HepG2 (cell line): ENCODE results near the gene ACVR1B. TPM values are rescaled to one million over a fixed set of nuclear protein-coding genes. Genes with fewer than 3 reads are reported as not detected.

ENCODE experiments used
- CC2D1A ChIP-seq: sonication (generic); formaldehyde crosslinking; IDR thresholded peaks from 2 replicates; pipeline ENCODE4 v1.8.1; 2023; ENCODE audit warnings: mild to moderate bottlenecking, missing genetic modification reagents
- FOSL2 ChIP-seq: sonication (generic); formaldehyde crosslinking; IDR thresholded peaks from 2 replicates; pipeline ENCODE4 v1.4.0; 2020; ENCODE audit warnings: missing genetic modification reagents
- FOXO1 ChIP-seq: sonication (generic); formaldehyde crosslinking; IDR thresholded peaks from 2 replicates; pipeline ENCODE4 v1.4.0; 2020; ENCODE audit warnings: missing genetic modification reagents
- GATAD2A ChIP-seq: IDR thresholded peaks from 2 replicates; pipeline ENCODE4 v1.6.1; 2016
- MED1 ChIP-seq: sonication (generic); formaldehyde crosslinking; IDR thresholded peaks from 2 replicates; pipeline ENCODE4 v1.4.0; 2020; ENCODE audit warnings: missing genetic modification reagents
- RBFOX2 ChIP-seq: fragments of 200-400 bp; formaldehyde crosslinking; IDR thresholded peaks from 2 replicates; pipeline ENCODE4 v1.6.1; 2017; ENCODE audit warnings: low read depth, mild to moderate bottlenecking, low read length
- RXRA ChIP-seq: sonication (generic); formaldehyde crosslinking; IDR thresholded peaks from 2 replicates; pipeline ENCODE4 v1.5.1; 2020; ENCODE audit warnings: missing genetic modification reagents
- SATB2 ChIP-seq: sonication (generic); formaldehyde crosslinking; IDR thresholded peaks from 2 replicates; pipeline ENCODE4 v1.5.0; 2020; ENCODE audit warnings: missing genetic modification reagents
- SIN3A ChIP-seq: IDR thresholded peaks from 2 replicates; pipeline ENCODE4 v1.6.1; 2011; ENCODE audit warnings: low read depth, mild to moderate bottlenecking, control low read depth, low read length, borderline replicate concordance
- TBX2 ChIP-seq: sonication (generic); formaldehyde crosslinking; IDR thresholded peaks from 2 replicates; pipeline ENCODE4 v1.5.0; 2020; ENCODE audit warnings: missing genetic modification reagents, mild to moderate bottlenecking, borderline replicate concordance
- ZFY ChIP-seq: sonication (generic); formaldehyde crosslinking; IDR thresholded peaks from 2 replicates; pipeline ENCODE4 v1.4.0; 2020; ENCODE audit warnings: missing genetic modification reagents
- ZNF510 ChIP-seq: sonication (generic); formaldehyde crosslinking; IDR thresholded peaks from 2 replicates; pipeline ENCODE4 v1.4.0; 2020; ENCODE audit warnings: low read depth, mild to moderate bottlenecking, missing genetic modification reagents
- ZNF564 ChIP-seq: sonication (generic); formaldehyde crosslinking; IDR thresholded peaks from 2 replicates; pipeline ENCODE4 v1.8.1; 2023; ENCODE audit warnings: mild to moderate bottlenecking, missing genetic modification reagents
- polyA plus RNA-seq, 8 experiments: library from polyadenylated mRNA; depleted of rRNA in 3 of 8; stranded (reverse) in 7 of 8; unstranded in 1 of 8; fragments of >200 nt; fragmentation: Illumina TruSeq in 4 of 8; extraction: Trizol in 4 of 8; gene quantifications; 2 replicates each; pipeline versions ENCODE4 v1.2.1 to v1.2.3, GENCODE V29; 2011 to 2016; ENCODE audit warnings: low read depth in 4 of 8, missing spikeins in 1 of 8, mixed read lengths in 1 of 8; ENCODE audit not compliant: insufficient read depth in 1 of 8
- total RNA-seq, 5 experiments: library from RNA; depleted of rRNA; stranded (reverse); fragments of >200 nt; fragmentation: Illumina TruSeq; extraction: Trizol; gene quantifications; 2 replicates each; pipeline ENCODE4 v1.2.3, GENCODE V29; 2016; ENCODE audit warnings: low read depth in 1 of 5
- TF ChIP-seq, protein P1 (sequence below): sonication (generic); formaldehyde crosslinking; IDR thresholded peaks from 2 replicates; pipeline ENCODE4 v1.5.1; 2020; ENCODE audit warnings: mild to moderate bottlenecking, moderate library complexity, missing genetic modification reagents
- TF ChIP-seq, protein P2 (sequence below): IDR thresholded peaks from 2 replicates; pipeline ENCODE4 v1.6.1; 2012; ENCODE audit warnings: low read depth, low read length, improper control_type of control experiment
- TF ChIP-seq, protein P3 (sequence below): sonication (generic); formaldehyde crosslinking; IDR thresholded peaks from 2 replicates; pipeline ENCODE4 v1.4.0; 2020; ENCODE audit warnings: missing genetic modification reagents
- TF ChIP-seq, protein P4 (sequence below): sonication (generic); formaldehyde crosslinking; conservative IDR thresholded peaks from 2 replicates; pipeline ENCODE4 v1.8.0; 2022; ENCODE audit warnings: low read depth, missing genetic modification reagents
- TF ChIP-seq, protein P5 (sequence below): sonication (generic); formaldehyde crosslinking; IDR thresholded peaks from 2 replicates; pipeline ENCODE4 v1.5.0; 2020; ENCODE audit warnings: missing genetic modification reagents
- TF ChIP-seq, protein P6 (sequence below): sonication (generic); formaldehyde crosslinking; IDR thresholded peaks from 2 replicates; pipeline ENCODE4 v1.9.0; 2021; ENCODE audit warnings: missing genetic modification reagents, borderline replicate concordance

The ACVR1B gene
- total and polyA plus RNA-seq, 2 of the 13 experiments (the other 11 are each of a cell fraction or from before 2014, with no cell fraction given) = 8.9 to 12.1 TPM

DNA sequence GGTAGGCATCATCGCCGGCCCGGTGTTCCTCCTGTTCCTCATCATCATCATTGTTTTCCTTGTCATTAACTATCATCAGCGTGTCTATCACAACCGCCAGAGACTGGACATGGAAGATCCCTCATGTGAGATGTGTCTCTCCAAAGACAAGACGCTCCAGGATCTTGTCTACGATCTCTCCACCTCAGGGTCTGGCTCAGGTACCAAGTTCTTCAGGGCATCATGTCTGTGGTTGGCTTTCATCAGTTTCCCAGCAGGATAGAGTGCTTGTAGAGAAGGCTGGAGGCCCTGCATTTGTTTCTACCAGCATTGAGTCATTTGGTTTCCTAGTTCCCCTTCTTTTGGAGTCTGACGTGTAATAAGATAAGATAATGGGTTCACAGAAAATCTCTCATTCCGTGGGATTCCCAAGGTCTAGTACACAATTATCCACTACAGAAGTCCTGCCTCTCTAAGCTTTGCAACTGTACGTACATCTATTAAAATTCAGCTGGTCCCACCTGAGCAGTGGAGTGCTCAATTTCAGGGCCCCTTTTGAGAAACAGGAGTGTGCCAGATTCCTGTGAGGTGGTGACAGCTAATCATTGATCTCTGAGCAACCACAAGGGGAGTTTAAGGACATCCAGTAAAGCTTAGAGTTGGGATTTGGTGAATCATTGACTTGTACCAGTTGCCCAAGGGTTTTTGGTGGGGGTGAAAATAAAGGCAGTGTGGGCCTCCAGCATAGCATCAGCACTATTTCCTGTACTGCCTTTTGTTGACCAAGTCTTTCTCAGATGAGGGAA is 25.1 kb downstream of the ACVR1B start (continued):
- no peak for TF ChIP-seq ZNF564 (CRISPR knock-in tag)
- TF ChIP-seq, protein P1, sequence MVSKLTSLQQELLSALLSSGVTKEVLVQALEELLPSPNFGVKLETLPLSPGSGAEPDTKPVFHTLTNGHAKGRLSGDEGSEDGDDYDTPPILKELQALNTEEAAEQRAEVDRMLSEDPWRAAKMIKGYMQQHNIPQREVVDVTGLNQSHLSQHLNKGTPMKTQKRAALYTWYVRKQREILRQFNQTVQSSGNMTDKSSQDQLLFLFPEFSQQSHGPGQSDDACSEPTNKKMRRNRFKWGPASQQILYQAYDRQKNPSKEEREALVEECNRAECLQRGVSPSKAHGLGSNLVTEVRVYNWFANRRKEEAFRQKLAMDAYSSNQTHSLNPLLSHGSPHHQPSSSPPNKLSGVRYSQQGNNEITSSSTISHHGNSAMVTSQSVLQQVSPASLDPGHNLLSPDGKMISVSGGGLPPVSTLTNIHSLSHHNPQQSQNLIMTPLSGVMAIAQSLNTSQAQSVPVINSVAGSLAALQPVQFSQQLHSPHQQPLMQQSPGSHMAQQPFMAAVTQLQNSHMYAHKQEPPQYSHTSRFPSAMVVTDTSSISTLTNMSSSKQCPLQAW (CRISPR knock-in tag) = peak; percentile 86
- TF ChIP-seq, protein P2, sequence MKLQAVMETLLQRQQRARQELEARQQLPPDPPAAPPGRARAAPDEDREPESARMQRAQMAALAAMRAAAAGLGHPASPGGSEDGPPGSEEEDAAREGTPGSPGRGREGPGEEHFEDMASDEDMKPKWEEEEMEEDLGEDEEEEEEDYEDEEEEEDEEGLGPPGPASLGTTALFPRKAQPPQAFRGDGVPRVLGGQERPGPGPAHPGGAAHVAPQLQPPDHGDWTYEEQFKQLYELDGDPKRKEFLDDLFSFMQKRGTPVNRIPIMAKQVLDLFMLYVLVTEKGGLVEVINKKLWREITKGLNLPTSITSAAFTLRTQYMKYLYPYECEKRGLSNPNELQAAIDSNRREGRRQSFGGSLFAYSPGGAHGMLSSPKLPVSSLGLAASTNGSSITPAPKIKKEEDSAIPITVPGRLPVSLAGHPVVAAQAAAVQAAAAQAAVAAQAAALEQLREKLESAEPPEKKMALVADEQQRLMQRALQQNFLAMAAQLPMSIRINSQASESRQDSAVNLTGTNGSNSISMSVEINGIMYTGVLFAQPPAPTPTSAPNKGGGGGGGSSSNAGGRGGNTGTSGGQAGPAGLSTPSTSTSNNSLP = peak; percentile 64
- no peak for TF ChIP-seq CC2D1A (CRISPR knock-in tag)
- 0 out of 2 replicates have a peak, but pooled peaks have one; percentile 7 for TF ChIP-seq FOXO1
- TF ChIP-seq ZFY (CRISPR knock-in tag) = 0 out of 2 replicates have a peak, but pooled peaks have one; percentile 20
- TF ChIP-seq ZNF510 (CRISPR knock-in tag) = no peak
- TF ChIP-seq SATB2 = no peak
- TF ChIP-seq FOSL2 (CRISPR knock-in tag) = peak; percentile 77
- TF ChIP-seq, protein P3, sequence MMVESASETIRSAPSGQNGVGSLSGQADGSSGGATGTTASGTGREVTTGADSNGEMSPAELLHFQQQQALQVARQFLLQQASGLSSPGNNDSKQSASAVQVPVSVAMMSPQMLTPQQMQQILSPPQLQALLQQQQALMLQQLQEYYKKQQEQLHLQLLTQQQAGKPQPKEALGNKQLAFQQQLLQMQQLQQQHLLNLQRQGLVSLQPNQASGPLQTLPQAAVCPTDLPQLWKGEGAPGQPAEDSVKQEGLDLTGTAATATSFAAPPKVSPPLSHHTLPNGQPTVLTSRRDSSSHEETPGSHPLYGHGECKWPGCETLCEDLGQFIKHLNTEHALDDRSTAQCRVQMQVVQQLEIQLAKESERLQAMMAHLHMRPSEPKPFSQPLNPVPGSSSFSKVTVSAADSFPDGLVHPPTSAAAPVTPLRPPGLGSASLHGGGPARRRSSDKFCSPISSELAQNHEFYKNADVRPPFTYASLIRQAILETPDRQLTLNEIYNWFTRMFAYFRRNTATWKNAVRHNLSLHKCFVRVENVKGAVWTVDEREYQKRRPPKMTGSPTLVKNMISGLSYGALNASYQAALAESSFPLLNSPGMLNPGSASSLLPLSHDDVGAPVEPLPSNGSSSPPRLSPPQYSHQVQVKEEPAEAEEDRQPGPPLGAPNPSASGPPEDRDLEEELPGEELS (CRISPR knock-in tag) = peak; percentile 79
- TF ChIP-seq TBX2 (CRISPR knock-in tag) = peak; percentile 73; the same call in 1 of the 2 replicates
- TF ChIP-seq, protein P4, sequence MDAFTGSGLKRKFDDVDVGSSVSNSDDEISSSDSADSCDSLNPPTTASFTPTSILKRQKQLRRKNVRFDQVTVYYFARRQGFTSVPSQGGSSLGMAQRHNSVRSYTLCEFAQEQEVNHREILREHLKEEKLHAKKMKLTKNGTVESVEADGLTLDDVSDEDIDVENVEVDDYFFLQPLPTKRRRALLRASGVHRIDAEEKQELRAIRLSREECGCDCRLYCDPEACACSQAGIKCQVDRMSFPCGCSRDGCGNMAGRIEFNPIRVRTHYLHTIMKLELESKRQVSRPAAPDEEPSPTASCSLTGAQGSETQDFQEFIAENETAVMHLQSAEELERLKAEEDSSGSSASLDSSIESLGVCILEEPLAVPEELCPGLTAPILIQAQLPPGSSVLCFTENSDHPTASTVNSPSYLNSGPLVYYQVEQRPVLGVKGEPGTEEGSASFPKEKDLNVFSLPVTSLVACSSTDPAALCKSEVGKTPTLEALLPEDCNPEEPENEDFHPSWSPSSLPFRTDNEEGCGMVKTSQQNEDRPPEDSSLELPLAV (CRISPR knock-in tag) = no peak
- peak; percentile 64 for TF ChIP-seq GATAD2A (CRISPR knock-in tag)
- TF ChIP-seq MED1 (CRISPR knock-in tag) = peak; percentile 69
- no peak for TF ChIP-seq SIN3A
- TF ChIP-seq RBFOX2 = no peak
- TF ChIP-seq, protein P5, sequence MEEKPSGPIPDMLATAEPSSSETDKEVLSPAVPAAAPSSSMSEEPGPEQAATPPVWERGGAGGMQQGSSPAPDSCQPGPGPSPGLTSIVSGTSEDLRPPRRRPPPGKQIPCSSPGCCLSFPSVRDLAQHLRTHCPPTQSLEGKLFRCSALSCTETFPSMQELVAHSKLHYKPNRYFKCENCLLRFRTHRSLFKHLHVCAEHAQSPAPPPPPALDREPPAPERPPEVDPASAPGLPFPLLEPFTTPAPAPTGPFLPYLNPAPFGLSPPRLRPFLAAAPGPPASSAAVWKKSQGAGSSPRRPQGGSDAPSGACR (CRISPR knock-in tag) = no peak
- peak; percentile 25; the same call in 1 of the 2 replicates for TF ChIP-seq RXRA
- TF ChIP-seq, protein P6, sequence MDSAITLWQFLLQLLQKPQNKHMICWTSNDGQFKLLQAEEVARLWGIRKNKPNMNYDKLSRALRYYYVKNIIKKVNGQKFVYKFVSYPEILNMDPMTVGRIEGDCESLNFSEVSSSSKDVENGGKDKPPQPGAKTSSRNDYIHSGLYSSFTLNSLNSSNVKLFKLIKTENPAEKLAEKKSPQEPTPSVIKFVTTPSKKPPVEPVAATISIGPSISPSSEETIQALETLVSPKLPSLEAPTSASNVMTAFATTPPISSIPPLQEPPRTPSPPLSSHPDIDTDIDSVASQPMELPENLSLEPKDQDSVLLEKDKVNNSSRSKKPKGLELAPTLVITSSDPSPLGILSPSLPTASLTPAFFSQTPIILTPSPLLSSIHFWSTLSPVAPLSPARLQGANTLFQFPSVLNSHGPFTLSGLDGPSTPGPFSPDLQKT (CRISPR knock-in tag) = no peak
